Measurements from ENCODE around the gene GRM4.

Gene GRM4

DNA sequence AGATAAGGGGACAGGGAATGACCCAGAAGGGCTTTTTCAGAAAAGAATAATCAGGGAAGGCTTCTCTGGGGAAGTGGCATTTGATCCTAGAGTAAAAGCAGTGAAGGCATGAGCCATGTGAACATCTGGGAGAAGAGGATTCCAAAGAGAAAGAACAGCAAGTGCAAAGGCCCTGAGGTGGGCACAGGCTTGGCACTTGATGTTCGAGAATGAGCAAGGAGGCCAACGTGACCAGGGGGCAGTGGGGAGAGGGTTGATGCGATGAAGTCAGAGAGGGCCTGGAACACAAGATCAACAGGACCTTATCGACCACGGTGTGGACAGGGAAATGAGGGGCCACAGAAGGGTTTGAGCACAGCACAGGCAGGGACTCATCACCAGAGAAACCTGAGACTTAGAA is 5.8 kb downstream of the GRM4 start:
- H3K4me1 ChIP-seq (ENCODE audit: control insufficient read depth, insufficient read depth, low read length): peaks cover 37% of the 10 kb centered on the region
- no peaks in the 10 kb centered on the region for H3K9me3 ChIP-seq (ENCODE audit: control insufficient read depth, low read length)
- WGBS, 2 experiments: 89 to 95% methylated on average over 5 of the region's 5 CpGs
- H3K36me3 ChIP-seq (ENCODE audit: control insufficient read depth, insufficient read depth, low read length): no peaks in the 10 kb centered on the region
- no peak overlapping the region for H3K27ac ChIP-seq (ENCODE audit: insufficient read depth, low read depth, low read length, poor library complexity, severe bottlenecking)
- H3K27me3 ChIP-seq (ENCODE audit: control insufficient read depth, insufficient read depth, low read length, poor library complexity, severe bottlenecking): peaks cover 34% of the 10 kb centered on the region
- H3K4me3 ChIP-seq (ENCODE audit: insufficient read depth, low read depth, low read length): no peak overlapping the region

DNA sequence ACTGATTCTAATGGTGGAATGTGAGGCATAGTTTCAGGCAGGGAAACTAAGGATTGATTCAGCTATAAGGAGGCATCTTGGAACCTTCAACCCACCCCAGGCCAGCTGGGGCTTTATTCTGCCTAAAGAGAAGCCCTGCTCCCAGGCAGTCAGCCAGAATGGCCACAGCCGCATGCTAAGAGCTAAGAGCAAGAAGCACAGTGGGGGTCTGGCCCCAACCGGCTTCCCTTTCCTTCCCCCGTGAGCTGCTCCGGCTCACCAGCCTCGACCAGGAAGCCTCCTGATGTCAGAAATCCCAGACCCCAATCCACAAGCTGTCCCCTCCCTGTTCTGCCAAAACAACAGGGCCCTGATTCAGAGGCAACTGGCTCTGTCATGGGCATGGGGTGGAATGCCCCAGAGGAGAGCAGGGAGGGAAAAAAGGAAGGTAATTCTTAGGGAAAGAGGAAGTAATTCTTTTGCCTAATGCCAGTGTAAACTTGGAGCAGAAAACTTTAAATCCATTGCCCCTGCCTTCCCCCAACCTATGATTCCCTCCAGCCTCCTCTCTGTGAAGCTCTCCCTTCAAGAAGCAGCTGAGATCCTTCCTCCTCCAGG is 6.9 kb downstream of the GRM4 start:
- WGBS, 2 experiments: 5 to 10% methylated on average over 4 to 5 of the region's 5 CpGs
- Histone ChIP-seq H3K4me3 (ENCODE audit: insufficient read depth, low read depth, low read length) (no peak overlapping the region), H3K27me3 (ENCODE audit: control insufficient read depth, insufficient read depth, low read length, poor library complexity, severe bottlenecking) (peaks cover 23% of the 10 kb centered on the region), H3K36me3 (ENCODE audit: control insufficient read depth, insufficient read depth, low read length) (no peaks in the 10 kb centered on the region), H3K9me3 (ENCODE audit: control insufficient read depth, low read length) (no peaks in the 10 kb centered on the region), H3K4me1 (ENCODE audit: control insufficient read depth, insufficient read depth, low read length) (peaks cover 37% of the 10 kb centered on the region), H3K27ac (ENCODE audit: insufficient read depth, low read depth, low read length, poor library complexity, severe bottlenecking) (no peak overlapping the region)

DNA sequence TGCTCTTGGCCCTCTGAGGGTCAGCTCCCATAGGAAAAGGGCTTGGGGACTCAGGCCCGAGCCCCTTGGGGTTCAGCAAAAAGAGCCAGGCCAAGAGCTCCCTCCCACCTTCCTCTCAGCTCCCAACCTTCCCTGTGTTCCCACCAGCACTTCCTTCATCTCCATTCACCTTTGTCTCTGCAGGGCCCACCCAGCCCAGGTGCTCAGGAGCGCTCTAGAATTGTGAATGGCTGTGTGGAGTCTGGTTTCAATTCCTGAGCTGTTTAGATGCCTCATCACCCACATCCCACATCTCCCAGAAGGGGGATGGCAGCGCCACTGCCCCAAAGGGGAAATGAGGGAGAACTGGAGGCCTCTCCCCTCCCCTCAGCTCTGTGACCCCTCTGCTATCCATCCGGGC is 7.7 kb downstream of the GRM4 start:
- no peak overlapping the region for H3K27ac ChIP-seq (ENCODE audit: insufficient read depth, low read depth, low read length, poor library complexity, severe bottlenecking)
- WGBS, 2 experiments: 70 to 71% methylated on average over 4 of the region's 4 CpGs
- no peak overlapping the region for H3K4me3 ChIP-seq (ENCODE audit: insufficient read depth, low read depth, low read length)
- H3K36me3 ChIP-seq (ENCODE audit: control insufficient read depth, insufficient read depth, low read length): no peaks in the 10 kb centered on the region
- peaks cover 29% of the 10 kb centered on the region for H3K4me1 ChIP-seq (ENCODE audit: control insufficient read depth, insufficient read depth, low read length)
- no peaks in the 10 kb centered on the region for H3K9me3 ChIP-seq (ENCODE audit: control insufficient read depth, low read length)
- H3K27me3 ChIP-seq (ENCODE audit: control insufficient read depth, insufficient read depth, low read length, poor library complexity, severe bottlenecking): peaks cover 15% of the 10 kb centered on the region

DNA sequence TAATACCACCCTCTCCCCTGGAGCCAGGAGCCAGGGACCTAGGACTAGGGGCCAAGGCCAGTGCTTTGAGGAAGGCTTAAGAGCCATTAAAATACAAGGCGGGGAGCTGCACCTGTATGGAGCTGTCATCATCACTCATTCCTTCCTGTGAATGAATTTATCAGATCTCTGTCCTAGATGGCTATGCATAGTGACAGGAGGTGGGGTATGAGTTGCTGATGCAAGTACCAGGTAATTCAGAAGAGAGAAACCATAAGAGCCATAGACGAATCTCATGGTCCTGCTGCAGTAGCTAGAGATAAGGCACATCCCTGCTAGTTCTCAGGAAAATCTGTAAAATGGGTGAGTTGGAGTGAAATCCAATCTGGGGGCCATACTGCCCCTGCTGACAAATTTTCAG is 10.3 kb downstream of the GRM4 start:
- peaks cover 14% of the 10 kb centered on the region for H3K4me1 ChIP-seq (ENCODE audit: control insufficient read depth, insufficient read depth, low read length)
- H3K9me3 ChIP-seq (ENCODE audit: control insufficient read depth, low read length): no peaks in the 10 kb centered on the region
- H3K36me3 ChIP-seq (ENCODE audit: control insufficient read depth, insufficient read depth, low read length): no peaks in the 10 kb centered on the region
- no peaks in the 10 kb centered on the region for H3K27me3 ChIP-seq (ENCODE audit: control insufficient read depth, insufficient read depth, low read length, poor library complexity, severe bottlenecking)
- WGBS, 2 experiments: 91 to 95% methylated on average over 2 of the region's 2 CpGs
- no peak overlapping the region for H3K27ac ChIP-seq (ENCODE audit: insufficient read depth, low read depth, low read length, poor library complexity, severe bottlenecking)
- no peak overlapping the region for H3K4me3 ChIP-seq (ENCODE audit: insufficient read depth, low read depth, low read length)

DNA sequence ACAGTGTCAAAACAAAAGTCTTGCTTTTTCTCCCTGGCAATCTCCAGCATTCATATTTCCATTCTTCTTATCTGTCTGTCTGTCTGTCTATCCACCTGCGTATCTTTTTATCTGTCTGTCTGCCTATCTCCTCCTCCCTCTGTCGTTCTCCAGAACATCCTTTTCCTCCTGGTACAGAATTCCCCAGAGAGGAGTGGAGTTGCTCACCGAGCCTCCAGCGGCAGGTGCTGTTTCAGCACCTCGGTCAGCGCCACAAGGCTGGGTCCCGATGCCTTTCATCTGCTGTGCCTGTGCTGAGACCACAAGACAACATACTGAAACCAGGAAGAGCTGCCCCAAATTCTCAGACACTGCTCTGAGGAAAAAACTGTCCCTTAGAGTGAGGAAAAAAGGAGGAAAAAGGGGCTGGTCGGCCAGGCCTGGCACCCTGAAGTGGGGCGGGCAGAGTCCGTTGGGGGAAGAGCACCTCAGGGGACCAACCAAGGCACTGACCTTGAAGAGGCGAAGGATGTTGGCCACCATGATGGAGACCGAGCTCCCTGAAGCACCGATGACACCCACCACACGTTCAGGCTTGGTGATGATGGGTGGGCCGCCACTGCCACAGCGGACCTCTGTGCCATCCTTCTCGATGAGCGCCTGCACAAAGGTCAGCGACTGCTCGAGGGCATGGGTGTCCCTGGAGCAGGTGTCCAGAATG is 13.3 kb downstream of the GRM4 start:
- no peak overlapping the region for H3K27ac ChIP-seq (ENCODE audit: insufficient read depth, low read depth, low read length, poor library complexity, severe bottlenecking)
- no peaks in the 10 kb centered on the region for H3K36me3 ChIP-seq (ENCODE audit: control insufficient read depth, insufficient read depth, low read length)
- 57% methylated on average over 20 of the region's 20 CpGs for WGBS, 2 experiments
- H3K9me3 ChIP-seq (ENCODE audit: control insufficient read depth, low read length): no peaks in the 10 kb centered on the region
- H3K27me3 ChIP-seq (ENCODE audit: control insufficient read depth, insufficient read depth, low read length, poor library complexity, severe bottlenecking): no peaks in the 10 kb centered on the region
- H3K4me1 ChIP-seq (ENCODE audit: control insufficient read depth, insufficient read depth, low read length): peaks cover 4% of the 10 kb centered on the region
- H3K4me3 ChIP-seq (ENCODE audit: insufficient read depth, low read depth, low read length): no peak overlapping the region

DNA sequence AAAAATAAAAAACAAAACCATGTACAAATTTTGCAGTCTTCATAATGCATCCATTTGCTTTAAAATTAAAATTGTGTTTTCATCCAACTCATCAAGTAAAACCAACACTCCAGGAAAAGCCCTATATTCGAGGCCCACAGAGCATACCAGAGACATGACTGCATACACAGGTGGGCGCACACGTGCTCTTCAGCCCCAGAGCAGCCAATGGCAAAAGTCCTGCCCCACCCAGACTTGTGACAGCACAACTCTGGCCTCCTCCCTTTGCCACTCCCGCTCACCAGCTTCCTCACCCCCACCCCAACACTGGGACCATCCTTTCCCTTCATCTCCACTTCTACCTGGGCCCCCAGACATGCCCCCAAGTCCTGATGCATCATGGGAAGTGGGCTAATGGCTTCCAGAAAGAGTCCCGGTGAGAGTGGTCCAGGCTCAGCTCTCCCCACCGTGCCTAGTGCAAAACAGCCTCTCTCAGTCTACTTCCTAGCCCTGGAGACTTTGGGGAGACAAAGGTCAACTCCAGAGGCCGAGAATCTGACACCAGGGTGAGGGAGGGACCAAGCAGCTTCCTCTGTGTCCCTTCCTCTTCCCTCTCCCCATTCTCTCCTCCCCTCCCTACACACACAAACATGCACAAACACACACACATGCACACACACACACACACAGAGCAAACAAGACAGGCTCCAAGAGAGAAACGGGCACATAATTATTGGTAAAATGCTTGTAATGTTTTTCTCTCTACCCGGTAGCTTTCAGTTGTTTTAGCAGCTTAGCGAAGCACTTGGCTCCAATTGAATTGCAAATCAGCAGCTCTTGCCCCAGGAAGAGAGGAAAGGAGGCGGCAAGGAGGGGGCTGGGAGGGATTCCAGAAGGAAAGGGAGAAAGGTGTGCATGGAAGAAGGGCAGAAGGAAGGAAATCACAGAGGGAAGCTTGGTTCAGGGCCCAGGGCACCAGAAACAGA is 14.3 kb downstream of the GRM4 start:
- 19 to 21% methylated on average over 11 of the region's 11 CpGs for WGBS, 2 experiments
- Histone ChIP-seq H3K36me3 (ENCODE audit: control insufficient read depth, insufficient read depth, low read length) (no peaks in the 10 kb centered on the region), H3K4me3 (ENCODE audit: insufficient read depth, low read depth, low read length) (no peak overlapping the region), H3K9me3 (ENCODE audit: control insufficient read depth, low read length) (no peaks in the 10 kb centered on the region), H3K27ac (ENCODE audit: insufficient read depth, low read depth, low read length, poor library complexity, severe bottlenecking) (no peak overlapping the region), H3K27me3 (ENCODE audit: control insufficient read depth, insufficient read depth, low read length, poor library complexity, severe bottlenecking) (no peaks in the 10 kb centered on the region), H3K4me1 (ENCODE audit: control insufficient read depth, insufficient read depth, low read length) (peaks cover 3% of the 10 kb centered on the region)

DNA sequence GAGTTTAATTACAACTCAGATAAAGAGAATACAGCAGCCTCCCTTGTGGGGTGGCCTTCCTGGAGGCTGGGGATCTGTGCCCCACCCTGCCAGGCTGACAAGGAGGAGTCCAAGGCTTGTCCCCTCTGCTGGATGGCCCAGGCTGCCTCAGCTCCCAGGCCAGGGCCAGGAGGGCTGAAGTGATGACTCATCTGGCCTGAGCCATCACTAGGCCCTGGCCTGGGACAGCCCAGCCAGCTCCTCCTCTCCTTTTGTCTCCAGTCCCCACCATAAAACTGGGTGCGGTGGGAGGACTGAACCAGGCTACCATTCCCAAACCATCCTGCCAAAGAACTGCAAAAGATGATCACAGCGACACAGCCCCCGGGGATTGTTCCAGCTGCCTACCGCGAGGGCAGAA is 15.0 kb downstream of the GRM4 start:
- Histone ChIP-seq H3K36me3 (ENCODE audit: control insufficient read depth, insufficient read depth, low read length) (no peaks in the 10 kb centered on the region), H3K27ac (ENCODE audit: insufficient read depth, low read depth, low read length, poor library complexity, severe bottlenecking) (no peak overlapping the region), H3K9me3 (ENCODE audit: control insufficient read depth, low read length) (no peaks in the 10 kb centered on the region), H3K4me1 (ENCODE audit: control insufficient read depth, insufficient read depth, low read length) (no peaks in the 10 kb centered on the region), H3K4me3 (ENCODE audit: insufficient read depth, low read depth, low read length) (no peak overlapping the region), H3K27me3 (ENCODE audit: control insufficient read depth, insufficient read depth, low read length, poor library complexity, severe bottlenecking) (no peaks in the 10 kb centered on the region)
- WGBS, 2 experiments: 75 to 86% methylated on average over 5 of the region's 5 CpGs

DNA sequence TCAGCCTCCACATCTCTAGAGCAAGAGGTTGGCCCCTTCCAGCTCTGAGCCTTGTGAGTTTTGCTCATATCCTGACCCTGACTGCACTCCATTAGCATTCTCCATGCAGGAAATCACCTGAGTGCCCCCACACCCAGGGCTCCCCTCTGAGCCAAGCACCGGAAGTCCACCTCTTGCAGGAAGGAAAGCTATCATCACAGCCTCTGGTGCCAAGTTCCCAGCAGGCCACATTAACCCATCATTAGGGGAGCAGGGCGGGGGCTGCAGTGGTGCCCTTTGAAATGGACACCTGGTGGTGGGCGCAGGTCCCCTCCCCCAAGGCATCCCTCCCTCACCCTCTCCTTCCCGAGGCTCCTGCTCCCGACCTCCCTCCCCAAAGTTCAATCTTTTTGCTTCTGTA is 16.1 kb downstream of the GRM4 start:
- H3K4me1 ChIP-seq (ENCODE audit: control insufficient read depth, insufficient read depth, low read length): no peaks in the 10 kb centered on the region
- no peaks in the 10 kb centered on the region for H3K36me3 ChIP-seq (ENCODE audit: control insufficient read depth, insufficient read depth, low read length)
- H3K4me3 ChIP-seq (ENCODE audit: insufficient read depth, low read depth, low read length): no peak overlapping the region
- H3K27ac ChIP-seq (ENCODE audit: insufficient read depth, low read depth, low read length, poor library complexity, severe bottlenecking): no peak overlapping the region
- no peaks in the 10 kb centered on the region for H3K27me3 ChIP-seq (ENCODE audit: control insufficient read depth, insufficient read depth, low read length, poor library complexity, severe bottlenecking)
- no peaks in the 10 kb centered on the region for H3K9me3 ChIP-seq (ENCODE audit: control insufficient read depth, low read length)
- 60 to 63% methylated on average over 5 of the region's 5 CpGs for WGBS, 2 experiments

DNA sequence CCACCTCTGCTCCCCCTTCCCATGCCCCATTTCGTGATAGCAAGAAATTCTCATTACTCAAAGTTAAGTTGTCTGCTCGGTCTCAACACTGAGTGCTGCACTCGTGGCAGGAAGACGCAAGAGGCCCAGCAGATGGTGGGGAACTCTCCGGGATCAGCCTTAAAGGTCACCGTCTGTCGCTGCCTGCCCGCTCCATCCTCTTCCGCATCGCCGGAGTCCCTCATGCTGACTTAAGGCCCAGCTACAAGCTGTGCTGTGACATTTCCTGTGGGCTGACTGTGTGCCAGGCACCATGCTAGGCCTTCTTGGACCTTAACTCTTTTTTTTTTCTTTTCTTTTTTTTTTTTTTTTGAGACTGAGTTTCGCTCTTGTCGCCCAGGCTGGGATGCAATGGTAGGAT is 17.8 kb downstream of the GRM4 start:
- Histone ChIP-seq H3K4me3 (ENCODE audit: insufficient read depth, low read depth, low read length) (no peak overlapping the region), H3K4me1 (ENCODE audit: control insufficient read depth, insufficient read depth, low read length) (no peaks in the 10 kb centered on the region), H3K9me3 (ENCODE audit: control insufficient read depth, low read length) (no peaks in the 10 kb centered on the region), H3K27me3 (ENCODE audit: control insufficient read depth, insufficient read depth, low read length, poor library complexity, severe bottlenecking) (no peaks in the 10 kb centered on the region), H3K27ac (ENCODE audit: insufficient read depth, low read depth, low read length, poor library complexity, severe bottlenecking) (no peak overlapping the region), H3K36me3 (ENCODE audit: control insufficient read depth, insufficient read depth, low read length) (no peaks in the 10 kb centered on the region)
- WGBS, 2 experiments: 93 to 94% methylated on average over 13 of the region's 13 CpGs

DNA sequence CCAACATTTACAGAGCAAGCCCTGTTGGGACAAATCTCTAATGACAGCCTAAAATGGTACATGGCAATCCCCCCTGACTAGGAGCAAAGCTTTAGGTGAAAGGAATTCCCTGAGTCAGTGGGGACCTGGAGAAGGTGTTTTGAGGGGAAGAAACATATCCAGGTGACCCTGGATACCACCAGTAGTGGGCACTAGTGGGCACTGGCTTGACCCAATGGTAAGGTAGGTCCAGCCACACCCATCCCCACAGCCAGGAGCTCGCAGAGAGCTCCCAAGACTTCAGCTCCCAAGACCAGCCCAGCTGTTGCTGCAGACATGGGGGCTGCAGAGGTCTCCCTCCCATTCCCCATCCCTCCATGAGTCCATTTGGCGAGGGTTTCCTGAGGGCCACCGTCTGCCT is 19.5 kb downstream of the GRM4 start:
- Histone ChIP-seq H3K4me1 (ENCODE audit: control insufficient read depth, insufficient read depth, low read length) (no peaks in the 10 kb centered on the region), H3K4me3 (ENCODE audit: insufficient read depth, low read depth, low read length) (no peak overlapping the region), H3K27me3 (ENCODE audit: control insufficient read depth, insufficient read depth, low read length, poor library complexity, severe bottlenecking) (no peaks in the 10 kb centered on the region), H3K9me3 (ENCODE audit: control insufficient read depth, low read length) (no peaks in the 10 kb centered on the region), H3K27ac (ENCODE audit: insufficient read depth, low read depth, low read length, poor library complexity, severe bottlenecking) (no peak overlapping the region), H3K36me3 (ENCODE audit: control insufficient read depth, insufficient read depth, low read length) (no peaks in the 10 kb centered on the region)
- WGBS, 2 experiments: 84 to 85% methylated on average over 3 of the region's 3 CpGs

All from ectodermal cell (in vitro differentiated cells).